ENCODE data around the gene MPG.

DNA sequence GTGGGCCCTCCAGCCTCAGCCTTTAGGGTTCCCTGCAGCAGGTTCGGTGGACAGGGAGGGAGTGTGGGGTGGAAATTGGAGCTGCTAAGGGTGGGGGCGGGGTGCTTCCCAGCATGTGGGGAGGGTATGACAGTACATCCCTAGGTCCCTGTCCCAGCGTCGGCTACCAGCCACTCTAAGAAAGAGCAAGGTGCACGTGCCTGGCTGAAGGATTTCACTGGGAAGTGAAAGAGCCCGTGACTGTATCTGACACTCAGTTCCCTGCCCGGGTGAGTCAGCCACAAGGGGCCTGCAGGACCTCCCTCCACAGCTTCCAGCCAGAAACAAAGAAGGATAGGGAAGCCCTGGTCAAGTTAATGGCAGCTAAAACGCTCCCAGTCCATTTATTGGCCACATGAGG lies 20.3 kb upstream of the MPG start:
- TF ChIP-seq JUN (CRISPR knock-in tag; IDR thresholded peaks at IDR 0.05) (no peak), SP1 (CRISPR knock-in tag; conservative IDR thresholded peaks at IDR 0.05) (no peak), KAT7 (CRISPR knock-in tag; IDR thresholded peaks at IDR 0.05; ENCODE audit: borderline replicate concordance) (no peak), CREM (CRISPR knock-in tag; IDR thresholded peaks at IDR 0.05) (no peak)
- TF ChIP-seq, protein P1, sequence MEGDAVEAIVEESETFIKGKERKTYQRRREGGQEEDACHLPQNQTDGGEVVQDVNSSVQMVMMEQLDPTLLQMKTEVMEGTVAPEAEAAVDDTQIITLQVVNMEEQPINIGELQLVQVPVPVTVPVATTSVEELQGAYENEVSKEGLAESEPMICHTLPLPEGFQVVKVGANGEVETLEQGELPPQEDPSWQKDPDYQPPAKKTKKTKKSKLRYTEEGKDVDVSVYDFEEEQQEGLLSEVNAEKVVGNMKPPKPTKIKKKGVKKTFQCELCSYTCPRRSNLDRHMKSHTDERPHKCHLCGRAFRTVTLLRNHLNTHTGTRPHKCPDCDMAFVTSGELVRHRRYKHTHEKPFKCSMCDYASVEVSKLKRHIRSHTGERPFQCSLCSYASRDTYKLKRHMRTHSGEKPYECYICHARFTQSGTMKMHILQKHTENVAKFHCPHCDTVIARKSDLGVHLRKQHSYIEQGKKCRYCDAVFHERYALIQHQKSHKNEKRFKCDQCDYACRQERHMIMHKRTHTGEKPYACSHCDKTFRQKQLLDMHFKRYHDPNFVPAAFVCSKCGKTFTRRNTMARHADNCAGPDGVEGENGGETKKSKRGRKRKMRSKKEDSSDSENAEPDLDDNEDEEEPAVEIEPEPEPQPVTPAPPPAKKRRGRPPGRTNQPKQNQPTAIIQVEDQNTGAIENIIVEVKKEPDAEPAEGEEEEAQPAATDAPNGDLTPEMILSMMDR (IDR thresholded peaks at IDR 0.05): no peak

All from WTC11 (cell line).